K562 (cell line): Measurements from ENCODE around the gene NUP210.

Source experiments
- CHD1 ChIP-seq: fragments of 200-600 bp; sonication (generic); IDR thresholded peaks from one replicate; pipeline ENCODE4 v1.6.1; 2012; ENCODE audit warnings: mild to moderate bottlenecking, moderate library complexity, low read length, inconsistent platforms
- NFYB ChIP-seq: IDR thresholded peaks from 2 replicates; pipeline ENCODE4 v1.6.1; 2011; ENCODE audit warnings: mild to moderate bottlenecking, moderate library complexity; ENCODE audit not compliant: insufficient read length; ENCODE audit errors: extremely low read depth
- PRMT5 ChIP-seq: sonication (generic); formaldehyde crosslinking; IDR thresholded peaks from 2 replicates; pipeline ENCODE4 v1.5.0; 2020; ENCODE audit warnings: missing genetic modification reagents
- SMAD4 ChIP-seq: fragments of 250-450 bp; sonication (Bioruptor Pico); conservative IDR thresholded peaks from 2 replicates; pipeline ENCODE4 v1.8.0; 2021; ENCODE audit warnings: inconsistent platforms, mild to moderate bottlenecking, moderate library complexity
- SP1 ChIP-seq: sonication (generic); formaldehyde crosslinking; IDR thresholded peaks from 2 replicates; pipeline ENCODE4 v1.8.1; 2022; ENCODE audit warnings: mild to moderate bottlenecking, missing genetic modification reagents
- TF ChIP-seq, protein P1 (sequence below): sonication (generic); formaldehyde crosslinking; IDR thresholded peaks from 2 replicates; pipeline ENCODE4 v1.8.1; 2023; ENCODE audit warnings: mild to moderate bottlenecking, missing genetic modification reagents

DNA sequence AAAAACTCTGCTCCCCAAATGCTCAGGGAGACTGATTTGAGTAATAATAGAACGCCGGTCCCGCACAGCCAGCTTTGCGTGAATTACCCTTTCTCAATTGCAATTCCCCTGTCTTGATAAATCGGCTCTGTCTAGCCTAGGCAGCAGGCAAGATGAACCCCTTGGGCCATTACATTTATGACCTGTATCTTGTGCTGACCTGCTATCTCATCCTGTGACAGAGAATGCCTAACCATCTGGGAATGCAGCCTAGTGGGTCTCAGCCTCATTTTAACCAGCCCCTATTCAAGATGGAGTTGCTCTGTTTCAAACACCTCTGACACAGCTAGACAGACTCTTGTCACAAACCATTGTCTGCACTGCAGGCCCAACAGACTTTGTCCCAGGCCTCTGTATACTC, 13.8 kb upstream of the NUP210 start:
- no peak for TF ChIP-seq SMAD4
- no peak for TF ChIP-seq CHD1
- no peak for TF ChIP-seq NFYB
- TF ChIP-seq, protein P1, sequence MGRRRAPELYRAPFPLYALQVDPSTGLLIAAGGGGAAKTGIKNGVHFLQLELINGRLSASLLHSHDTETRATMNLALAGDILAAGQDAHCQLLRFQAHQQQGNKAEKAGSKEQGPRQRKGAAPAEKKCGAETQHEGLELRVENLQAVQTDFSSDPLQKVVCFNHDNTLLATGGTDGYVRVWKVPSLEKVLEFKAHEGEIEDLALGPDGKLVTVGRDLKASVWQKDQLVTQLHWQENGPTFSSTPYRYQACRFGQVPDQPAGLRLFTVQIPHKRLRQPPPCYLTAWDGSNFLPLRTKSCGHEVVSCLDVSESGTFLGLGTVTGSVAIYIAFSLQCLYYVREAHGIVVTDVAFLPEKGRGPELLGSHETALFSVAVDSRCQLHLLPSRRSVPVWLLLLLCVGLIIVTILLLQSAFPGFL, result no peak
- no peak for TF ChIP-seq SP1 (CRISPR knock-in tag)
- TF ChIP-seq PRMT5, result no peak
